ENCODE results near the gene GPR39. TPM values are rescaled to one million over a fixed set of nuclear protein-coding genes. Genes with fewer than 3 reads are reported as not detected.

GPR39 gene
- total RNA-seq, 4 donors from 2014 or later, result 9.1 to 38.5 (median 25.9) TPM

- H3K4me3 ChIP-seq, result peak overlapping the region in 2 of 4 donors; percentile 65 to 66
- H3K4me1 ChIP-seq, result peaks cover 0 to 21% (median 2%) of the 10 kb centered on the region in 4 donors
- no peak for DNase-seq
These were observed 2.6 kb downstream of the GPR39 start for GRCh38 chr2:132419235-132419634.

DNA sequence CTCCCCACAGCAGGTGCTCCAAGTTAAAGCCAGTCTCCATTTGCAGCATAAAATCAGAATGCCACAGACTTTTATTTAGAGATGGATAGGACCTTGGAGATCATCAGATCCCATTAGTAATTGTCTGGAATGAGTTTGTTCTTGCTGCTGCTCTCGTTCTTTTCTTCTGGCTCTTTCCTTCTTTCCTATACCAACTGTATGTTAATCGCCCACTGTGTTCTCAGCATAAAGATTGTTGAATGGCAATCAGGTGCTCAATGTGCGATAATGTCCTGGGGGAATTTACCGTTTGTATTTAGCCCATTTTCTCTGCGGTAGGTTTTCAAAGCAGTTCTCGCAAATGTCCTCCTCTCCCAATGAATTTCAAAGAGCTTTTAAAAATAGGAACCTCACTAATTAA, 3.3 kb downstream of the GPR39 start:
- DNase-seq, result no peak
- Histone ChIP-seq H3K4me3 (no peak overlapping the region), H3K9me3 (no peaks in the 10 kb centered on the region), H3K27me3 (no peaks in the 10 kb centered on the region), H3K36me3 (no peaks in the 10 kb centered on the region), H3K27ac (no peak overlapping the region), H3K4me1 (peaks cover 0 to 26% (median 2%) of the 10 kb centered on the region in 4 donors)
- TF ChIP-seq POLR2A (IDR thresholded peaks at IDR 0.05) (no peak), CTCF (IDR thresholded peaks at IDR 0.05) (no peak)

More at GRCh38 chr2:132419235-132419634, 2.6 kb downstream of the GPR39 start:
- H3K36me3 ChIP-seq, result no peaks in the 10 kb centered on the region
- no peaks in the 10 kb centered on the region for H3K27me3 ChIP-seq
- peak overlapping the region in 1 of 4 donors; percentile 10 for H3K27ac ChIP-seq
- TF ChIP-seq CTCF (IDR thresholded peaks at IDR 0.05) (no peak), POLR2A (IDR thresholded peaks at IDR 0.05) (no peak)
- no peaks in the 10 kb centered on the region for H3K9me3 ChIP-seq

DNA sequence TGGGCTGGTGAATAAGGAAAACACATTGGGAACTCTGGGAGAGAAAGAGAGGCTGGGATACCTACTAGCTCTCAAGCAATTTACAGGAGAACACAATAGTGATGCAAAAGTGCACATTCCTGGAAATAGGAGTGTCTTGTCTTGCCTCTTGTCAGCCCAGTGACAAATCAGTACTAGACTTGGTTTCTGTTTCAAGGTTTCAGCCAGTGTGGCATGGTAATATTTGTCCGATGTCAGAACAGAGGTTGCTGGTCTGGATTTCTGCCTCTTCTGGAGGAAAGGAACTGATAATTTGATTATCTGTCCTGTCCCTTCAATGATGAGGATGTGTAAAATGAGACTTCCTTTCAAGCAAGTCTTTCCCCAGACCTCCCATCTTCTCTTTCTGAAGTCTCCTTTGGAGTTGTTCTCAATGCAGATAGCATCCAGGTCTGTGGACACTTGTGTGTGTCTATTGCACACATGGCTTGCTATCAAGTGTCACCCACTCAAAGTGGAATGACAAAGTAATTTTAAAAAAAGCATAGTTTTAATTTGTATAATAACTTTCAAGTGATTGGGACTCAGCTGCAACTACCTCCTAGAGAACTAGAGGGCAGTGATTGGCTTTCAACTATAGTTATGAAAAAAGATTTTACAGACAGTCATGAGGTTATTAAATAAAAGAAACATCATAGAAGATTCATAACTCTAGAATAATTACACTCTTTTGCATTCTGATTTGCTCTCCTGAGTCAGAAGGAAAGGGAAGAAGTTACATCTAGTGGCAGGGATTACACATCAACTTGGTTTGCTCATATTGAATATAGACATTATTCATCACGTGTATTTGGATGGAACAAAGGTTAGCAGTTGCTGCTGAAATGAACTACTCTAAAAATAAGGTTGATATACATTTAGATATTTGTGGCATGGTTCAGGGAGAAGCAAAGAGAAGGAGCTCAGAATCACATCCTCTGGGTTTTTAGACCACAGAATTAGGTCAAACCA, 4.5 kb downstream of the GPR39 start:
- Histone ChIP-seq H3K9me3 (no peaks in the 10 kb centered on the region), H3K4me1 (peaks cover 0 to 19% (median 0%) of the 10 kb centered on the region in 4 donors), H3K36me3 (no peaks in the 10 kb centered on the region), H3K27me3 (no peaks in the 10 kb centered on the region), H3K27ac (no peak overlapping the region), H3K4me3 (no peak overlapping the region)
- no peak for DNase-seq
- TF ChIP-seq CTCF (IDR thresholded peaks at IDR 0.05) (peak in 1 of 6 experiments; percentile 6), POLR2A (IDR thresholded peaks at IDR 0.05) (no peak)

GRCh38 chr2:132422736-132423135, 6.1 kb downstream of the GPR39 start:
- no peaks in the 10 kb centered on the region for H3K9me3 ChIP-seq
- H3K27ac ChIP-seq, result no peak overlapping the region
- H3K27me3 ChIP-seq, result no peaks in the 10 kb centered on the region
- DNase-seq, result no peak
- H3K4me1 ChIP-seq, result peaks cover 0 to 11% (median 0%) of the 10 kb centered on the region in 4 donors
- H3K4me3 ChIP-seq, result no peak overlapping the region
- TF ChIP-seq POLR2A (IDR thresholded peaks at IDR 0.05) (no peak), CTCF (IDR thresholded peaks at IDR 0.05) (no peak)
- no peaks in the 10 kb centered on the region for H3K36me3 ChIP-seq

GRCh38 chr2:132424526-132425121, 8.0 kb downstream of the GPR39 start:
- Histone ChIP-seq H3K27ac (peak overlapping the region in 1 of 4 donors; percentile 22), H3K4me1 (peaks cover 0 to 9% (median 0%) of the 10 kb centered on the region in 4 donors), H3K27me3 (no peaks in the 10 kb centered on the region), H3K9me3 (no peaks in the 10 kb centered on the region), H3K36me3 (no peaks in the 10 kb centered on the region), H3K4me3 (no peak overlapping the region)
- no peak for DNase-seq
- peak in 2 of 6 experiments; percentile 14 to 17 for TF ChIP-seq CTCF (IDR thresholded peaks at IDR 0.05)
- TF ChIP-seq POLR2A (IDR thresholded peaks at IDR 0.05), result no peak

Measured in Peyer's patch (tissue), 4 donors.